CD8-positive, alpha-beta memory T cell (primary cell): Measurements from ENCODE around the gene SLC6A6. TPM values are rescaled to one million over a fixed set of nuclear protein-coding genes. Genes with fewer than 3 reads are reported as not detected.

ENCODE experiments used
- CTCF ChIA-PET: fragments of 350-600 bp; sonication (Branson Sonifier 250); formaldehyde crosslinking; loops from one replicate; lab custom pipeline; 2021; ENCODE audit warnings: antibody characterized with exemption; lab: Charles Lee
- POLR2A ChIA-PET: fragments of 350-600 bp; sonication (Branson Sonifier 250); formaldehyde crosslinking; loops from one replicate; lab custom pipeline; 2021; ENCODE audit warnings: antibody characterized with exemption; lab: Charles Lee
- DNase-seq, 5 donors: peaks; one replicate each; pipeline versions ENCODE4 v3.0.0 to v3.0.0-alpha.2; 2020 to 2022; ENCODE audit warnings: mixed read lengths in 1 of 5
- H3K27ac ChIP-seq: one replicate; pipeline ENCODE4 v1.7.0; 2013; ENCODE audit warnings: low read depth, mild to moderate bottlenecking, low read length, moderate library complexity
- H3K27me3 ChIP-seq: 2 replicates; pipeline ENCODE4 v1.7.0; 2013; ENCODE audit warnings: low read length, mild to moderate bottlenecking; ENCODE audit not compliant: insufficient read depth, poor library complexity, severe bottlenecking
- H3K36me3 ChIP-seq: 2 replicates; pipeline ENCODE4 v1.7.0; 2013; ENCODE audit warnings: mild to moderate bottlenecking, low read length, moderate library complexity; ENCODE audit not compliant: insufficient read depth
- H3K4me1 ChIP-seq: 2 replicates; pipeline ENCODE4 v1.7.0; 2013; ENCODE audit warnings: mild to moderate bottlenecking, low read length, moderate library complexity; ENCODE audit not compliant: insufficient read depth
- H3K4me3 ChIP-seq: 2 replicates; pipeline ENCODE4 v1.7.0; 2013; ENCODE audit warnings: mild to moderate bottlenecking, low read length
- H3K9me3 ChIP-seq: 2 replicates; pipeline ENCODE4 v1.7.0; 2013; ENCODE audit warnings: mild to moderate bottlenecking, low read length
- H3K27ac Mint-ChIP-seq, 8 donors: one replicate each; pipeline ENCODE4 v1.8.0; 2020 to 2021; ENCODE audit warnings: mixed read lengths in 8 of 8, mild to moderate bottlenecking in 6 of 8, inconsistent platforms in 3 of 8, moderate library complexity in 3 of 8
- H3K27me3 Mint-ChIP-seq, 2 donors: one replicate each; pipeline ENCODE4 v1.8.0; 2020 to 2021; ENCODE audit warnings: mixed read lengths in 2 of 2, mild to moderate bottlenecking in 1 of 2, moderate library complexity in 1 of 2
- H3K36me3 Mint-ChIP-seq, 3 donors: one replicate each; pipeline ENCODE4 v1.8.0; 2020 to 2021; ENCODE audit warnings: mixed read lengths in 3 of 3, inconsistent platforms in 1 of 3, mild to moderate bottlenecking in 1 of 3
- H3K4me1 Mint-ChIP-seq, 3 donors: one replicate each; pipeline ENCODE4 v1.8.0; 2020 to 2021; ENCODE audit warnings: mixed read lengths in 3 of 3, inconsistent platforms in 1 of 3, mild to moderate bottlenecking in 1 of 3
- H3K4me3 Mint-ChIP-seq, 7 donors: one replicate each; pipeline ENCODE4 v1.8.0; 2020 to 2021; ENCODE audit warnings: mixed read lengths in 7 of 7, mild to moderate bottlenecking in 6 of 7, moderate library complexity in 4 of 7, inconsistent platforms in 2 of 7
- H3K9me3 Mint-ChIP-seq, 5 donors: one replicate each; pipeline ENCODE4 v1.8.0; 2020 to 2022; ENCODE audit warnings: mixed read lengths in 5 of 5, mild to moderate bottlenecking in 3 of 5, moderate library complexity in 2 of 5, inconsistent platforms in 1 of 5
- polyA plus RNA-seq: library from polyadenylated mRNA; unstranded; fragments of 300-500 nt; fragmentation: Illumina TruSeq; gene quantifications from one replicate; pipeline ENCODE4 v1.2.3, GENCODE V29; 2021
- total RNA-seq, 2 experiments: library from RNA; stranded (reverse); gene quantifications; one replicate each; pipeline ENCODE4 v1.2.3, GENCODE V29; 2021

Gene SLC6A6
- total and polyA plus RNA-seq, 3 experiments from 2014 or later, result 6.6 to 44.6 (median 44.5) TPM

- no peaks in the 10 kb centered on the region for H3K9me3 ChIP-seq
- no peak overlapping the region for H3K27ac ChIP-seq
- H3K4me1 ChIP-seq, result no peaks in the 10 kb centered on the region
- no peaks in the 10 kb centered on the region for H3K27me3 Mint-ChIP-seq
- ChIA-PET POLR2A (no interaction called here), CTCF (interaction anchor here (2.3 kb wide), 1 partner anchor 17 kb away, joined by 8 read pairs; no protein-coding TSS in a partner anchor)
- no peaks in the 10 kb centered on the region for H3K9me3 Mint-ChIP-seq
- peaks cover 17 to 95% (median 24%) of the 10 kb centered on the region in 3 donors for H3K36me3 Mint-ChIP-seq
- DNase-seq, result no peak
- no peak overlapping the region for H3K4me3 ChIP-seq
- H3K27ac Mint-ChIP-seq, result peak overlapping the region in 2 of 8 donors; percentile 28 to 55
- H3K4me3 Mint-ChIP-seq, result no peak overlapping the region
- peaks cover 0 to 1% (median 0%) of the 10 kb centered on the region in 3 donors for H3K4me1 Mint-ChIP-seq
- no peaks in the 10 kb centered on the region for H3K27me3 ChIP-seq
- H3K36me3 ChIP-seq, result peaks cover 45% of the 10 kb centered on the region
Observed at GRCh38 chr3:14450506-14450905, 48.1 kb downstream of the SLC6A6 start.

GRCh38 chr3:14450922-14451606 is 48.7 kb downstream of the SLC6A6 start:
- Histone ChIP-seq H3K36me3 (peaks cover 39% of the 10 kb centered on the region), H3K27ac (no peak overlapping the region), H3K4me3 (no peak overlapping the region), H3K27me3 (no peaks in the 10 kb centered on the region), H3K9me3 (no peaks in the 10 kb centered on the region), H3K4me1 (no peaks in the 10 kb centered on the region)
- POLR2A ChIA-PET, result no interaction called here
- DNase-seq, result no peak
- Mint-ChIP-seq H3K27ac (peak overlapping the region in 4 of 8 donors; percentile 14 to 58 (median 40)), H3K9me3 (no peaks in the 10 kb centered on the region), H3K4me1 (peaks cover 0 to 1% (median 0%) of the 10 kb centered on the region in 3 donors), H3K27me3 (no peaks in the 10 kb centered on the region), H3K36me3 (peaks cover 17 to 95% (median 19%) of the 10 kb centered on the region in 3 donors), H3K4me3 (no peak overlapping the region)
- CTCF ChIA-PET, result interaction anchor here (1.1 to 2.3 kb wide), 4 partner anchors 13 to 27 kb away, joined by 3 to 8 read pairs (median 3); no protein-coding TSS in a partner anchor

GRCh38 chr3:14451844-14452739 is 49.7 kb downstream of the SLC6A6 start:
- H3K9me3 Mint-ChIP-seq, result no peaks in the 10 kb centered on the region
- ChIA-PET POLR2A (no interaction called here), CTCF (interaction anchor here (1.0 to 1.5 kb wide), 4 partner anchors 12 to 50 kb away, joined by 3 read pairs; partner anchors contain the start of gene SLC6A6)
- H3K4me3 Mint-ChIP-seq, result no peak overlapping the region
- peaks cover 29% of the 10 kb centered on the region for H3K36me3 ChIP-seq
- H3K27me3 ChIP-seq, result no peaks in the 10 kb centered on the region
- H3K4me1 ChIP-seq, result no peaks in the 10 kb centered on the region
- H3K9me3 ChIP-seq, result no peaks in the 10 kb centered on the region
- no peak overlapping the region for H3K4me3 ChIP-seq
- no peak overlapping the region for H3K27ac ChIP-seq
- H3K27ac Mint-ChIP-seq, result peak overlapping the region in 1 of 8 donors; percentile 70
- no peaks in the 10 kb centered on the region for H3K27me3 Mint-ChIP-seq
- peaks cover 0 to 1% (median 0%) of the 10 kb centered on the region in 3 donors for H3K4me1 Mint-ChIP-seq
- peaks cover 12 to 88% (median 13%) of the 10 kb centered on the region in 3 donors for H3K36me3 Mint-ChIP-seq
- DNase-seq, result no peak

- peaks cover 0 to 1% (median 0%) of the 10 kb centered on the region in 3 donors for H3K4me1 Mint-ChIP-seq
- H3K9me3 Mint-ChIP-seq, result no peaks in the 10 kb centered on the region
- Histone ChIP-seq H3K27me3 (no peaks in the 10 kb centered on the region), H3K36me3 (peaks cover 19% of the 10 kb centered on the region), H3K4me3 (no peak overlapping the region), H3K9me3 (no peaks in the 10 kb centered on the region), H3K27ac (no peak overlapping the region), H3K4me1 (no peaks in the 10 kb centered on the region)
- no peak for DNase-seq
- POLR2A ChIA-PET, result no interaction called here
- H3K36me3 Mint-ChIP-seq, result peaks cover 6 to 84% (median 10%) of the 10 kb centered on the region in 3 donors
- no peak overlapping the region for H3K27ac Mint-ChIP-seq
- H3K4me3 Mint-ChIP-seq, result no peak overlapping the region
- CTCF ChIA-PET, result interaction anchor here (1.0 to 1.5 kb wide), 4 partner anchors 9 to 51 kb away, joined by 3 to 4 read pairs (median 4); partner anchors contain the start of gene SLC6A6
- H3K27me3 Mint-ChIP-seq, result no peaks in the 10 kb centered on the region
Observed at GRCh38 chr3:14452740-14453710, 50.6 kb downstream of the SLC6A6 start.

- Mint-ChIP-seq H3K9me3 (no peaks in the 10 kb centered on the region), H3K27ac (peak overlapping the region in 3 of 8 donors; percentile 17 to 58 (median 24)), H3K4me1 (peaks cover 0 to 3% (median 0%) of the 10 kb centered on the region in 3 donors), H3K36me3 (peaks cover 3 to 84% (median 5%) of the 10 kb centered on the region in 3 donors), H3K4me3 (no peak overlapping the region), H3K27me3 (no peaks in the 10 kb centered on the region)
- no peaks in the 10 kb centered on the region for H3K27me3 ChIP-seq
- DNase-seq, result peak in 1 of 5 donors; percentile 20
- H3K36me3 ChIP-seq, result peaks cover 17% of the 10 kb centered on the region
- no peak overlapping the region for H3K4me3 ChIP-seq
- H3K9me3 ChIP-seq, result no peaks in the 10 kb centered on the region
- no peaks in the 10 kb centered on the region for H3K4me1 ChIP-seq
- POLR2A ChIA-PET, result no interaction called here
- no peak overlapping the region for H3K27ac ChIP-seq
- CTCF ChIA-PET, result interaction anchor here (0.9 to 1.4 kb wide), 4 partner anchors 8 to 251 kb away, joined by 3 to 4 read pairs (median 4); partner anchors contain the start of gene SLC6A6
Observed at GRCh38 chr3:14453876-14454638, 51.7 kb downstream of the SLC6A6 start.

GRCh38 chr3:14454639-14455310 is 52.4 kb downstream of the SLC6A6 start:
- H3K4me3 ChIP-seq, result no peak overlapping the region
- CTCF ChIA-PET, result interaction anchor here (0.9 to 1.4 kb wide), 3 partner anchors 12 to 251 kb away, joined by 3 to 4 read pairs (median 4); partner anchors contain the start of gene SLC6A6
- Mint-ChIP-seq H3K4me3 (no peak overlapping the region), H3K27ac (peak overlapping the region in 5 of 8 donors; percentile 15 to 73 (median 38)), H3K9me3 (no peaks in the 10 kb centered on the region), H3K36me3 (peaks cover 4 to 87% (median 5%) of the 10 kb centered on the region in 3 donors), H3K4me1 (peaks cover 0 to 3% (median 0%) of the 10 kb centered on the region in 3 donors), H3K27me3 (no peaks in the 10 kb centered on the region)
- POLR2A ChIA-PET, result no interaction called here
- H3K27ac ChIP-seq, result no peak overlapping the region
- H3K36me3 ChIP-seq, result peaks cover 23% of the 10 kb centered on the region
- no peaks in the 10 kb centered on the region for H3K9me3 ChIP-seq
- no peaks in the 10 kb centered on the region for H3K27me3 ChIP-seq
- DNase-seq, result no peak
- no peaks in the 10 kb centered on the region for H3K4me1 ChIP-seq
